T-helper 1 cell treated with Interleukin-12 subunit alpha and Interleukin-12 subunit beta and Interleukin-4 antibody, amounts not matched to agents 30 ng/mL and 1 ng/mL, for 36 hours (primary cell): ENCODE data around the gene LRRC57. TPM values are rescaled to one million over a fixed set of nuclear protein-coding genes. Genes with fewer than 3 reads are reported as not detected.

Experiments used
- intact Hi-C: fragments of 100-400 bp; cut with micrococcal nuclease; formaldehyde crosslinking; loops from one replicate; pipeline ENCODE4 v1.15.1; 2024
- total RNA-seq: library from RNA; stranded (reverse); gene quantifications from 2 replicates; pipeline ENCODE4 v1.2.3, GENCODE V29; 2022

Gene LRRC57
- total RNA-seq, 1 donor from 2014 or later = 26.6 TPM

- intact Hi-C loops = no loop called here
These were observed 5.0 kb upstream of the LRRC57 start for GRCh38 chr15:42553554-42553953.

DNA sequence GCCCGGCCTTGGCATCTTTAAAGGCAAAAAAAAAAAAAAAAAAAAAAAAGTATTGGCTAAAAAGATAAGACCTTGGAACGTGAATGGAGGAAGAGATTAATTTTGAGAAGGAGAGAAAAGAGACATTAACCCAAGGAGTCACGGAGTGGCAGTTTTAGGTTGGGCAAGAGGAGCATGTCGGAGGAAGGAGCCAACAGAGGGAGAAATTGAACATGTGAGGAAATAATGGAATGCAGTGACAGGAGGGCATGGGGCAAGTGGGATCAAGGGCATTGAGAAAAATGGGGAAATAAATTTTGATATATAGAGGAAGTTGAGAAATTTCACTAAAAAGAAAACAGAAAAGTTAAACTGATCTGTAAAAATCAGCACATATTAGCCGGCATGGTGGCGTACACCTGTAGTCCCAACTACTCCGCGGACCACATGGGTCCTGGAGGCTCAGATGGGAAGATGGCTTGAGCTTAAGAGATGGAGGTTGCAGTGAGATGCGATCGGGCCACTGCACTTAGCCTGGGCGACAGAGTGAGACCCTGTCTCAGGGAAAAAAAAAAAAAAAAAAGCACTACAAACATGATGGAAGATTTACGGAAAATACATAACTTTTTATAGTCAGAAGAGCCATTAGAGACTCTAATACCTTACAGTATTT is 1.3 kb upstream of the LRRC57 start:
- intact Hi-C loops = loop anchor here (2.0 to 5.0 kb wide), 4 partner anchors 277 to 1983 kb away; partner anchors contain the start of genes CCDC32, GANC, GOLM2 and RPUSD2

GRCh38 chr15:42549032-42549491 is 469 bp upstream of the LRRC57 start:
- intact Hi-C loops = loop anchor here (2.0 to 5.0 kb wide), 4 partner anchors 276 to 1982 kb away; partner anchors contain the start of genes CCDC32, GANC, GOLM2 and RPUSD2

- intact Hi-C loops = loop anchor here (1.0 to 5.0 kb wide), 10 partner anchors 27 to 1981 kb away; partner anchors contain the start of genes CCDC32, GANC, GOLM2 and RPUSD2
These were observed 710 bp downstream of the LRRC57 start for GRCh38 chr15:42547918-42548248.

DNA sequence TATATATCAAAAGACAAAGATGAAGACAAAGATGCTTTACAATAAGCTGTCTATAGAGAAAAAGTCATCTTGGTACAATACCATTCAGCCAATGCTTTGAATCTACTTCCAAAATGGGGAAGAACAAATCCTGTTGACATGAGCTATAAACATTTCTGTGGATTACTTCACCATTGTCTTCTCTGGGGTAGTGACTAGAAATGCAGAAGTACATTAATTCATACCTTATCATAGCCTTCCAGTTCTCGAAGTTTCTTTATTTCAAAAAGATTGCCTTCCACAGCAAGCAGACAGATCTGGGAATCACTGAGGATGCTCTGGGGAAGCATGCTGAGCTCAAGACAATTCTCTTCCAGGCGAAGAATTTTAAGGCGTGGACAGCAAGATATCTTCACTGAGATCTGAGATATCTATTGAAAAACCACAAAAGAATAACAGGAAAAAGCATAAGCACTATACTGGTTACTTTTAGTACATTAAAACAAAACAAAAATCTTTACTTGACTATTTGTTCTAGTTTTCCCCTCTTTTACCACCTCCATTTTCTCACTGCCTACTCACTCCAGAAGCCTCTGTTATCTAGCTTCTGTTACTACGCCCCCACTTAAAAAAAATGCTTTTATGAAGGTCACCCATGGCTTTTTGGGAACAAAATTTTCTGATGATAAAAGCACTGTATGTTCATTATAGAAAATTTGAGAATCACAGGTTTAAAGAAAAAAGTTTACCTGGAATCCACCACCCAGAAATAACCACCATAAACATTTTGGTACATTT is 3.6 kb downstream of the LRRC57 start:
- intact Hi-C loops = loop anchor here (5.0 kb wide), 2 partner anchors 1742 to 1978 kb away; partner anchors contain the start of genes CCDC32, GOLM2 and RPUSD2

- intact Hi-C loops = no loop called here
These were observed 15.3 kb downstream of the LRRC57 start for GRCh38 chr15:42533246-42533645.

DNA sequence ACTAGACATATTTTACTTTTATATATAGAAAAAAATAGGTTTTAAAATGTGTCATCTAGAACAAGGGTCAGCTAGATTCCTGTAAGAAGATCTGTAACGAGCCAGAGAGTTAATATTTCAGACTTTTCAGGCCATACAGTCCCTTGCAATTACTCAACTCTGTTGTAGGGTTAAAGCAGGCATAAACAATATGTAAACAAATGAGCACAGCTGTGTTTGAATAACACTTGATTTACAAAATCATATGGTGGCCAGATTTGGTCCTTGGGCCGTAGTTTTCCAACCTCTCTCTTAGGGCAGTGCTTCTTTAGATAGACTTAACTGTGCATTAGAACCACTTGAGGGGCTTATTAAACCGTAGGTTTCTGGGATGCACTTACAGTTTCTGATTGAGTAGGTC is 19.6 kb downstream of the LRRC57 start:
- intact Hi-C loops = no loop called here

GRCh38 chr15:42523331-42523730 is 25.3 kb downstream of the LRRC57 start:
- intact Hi-C loops = no loop called here

DNA sequence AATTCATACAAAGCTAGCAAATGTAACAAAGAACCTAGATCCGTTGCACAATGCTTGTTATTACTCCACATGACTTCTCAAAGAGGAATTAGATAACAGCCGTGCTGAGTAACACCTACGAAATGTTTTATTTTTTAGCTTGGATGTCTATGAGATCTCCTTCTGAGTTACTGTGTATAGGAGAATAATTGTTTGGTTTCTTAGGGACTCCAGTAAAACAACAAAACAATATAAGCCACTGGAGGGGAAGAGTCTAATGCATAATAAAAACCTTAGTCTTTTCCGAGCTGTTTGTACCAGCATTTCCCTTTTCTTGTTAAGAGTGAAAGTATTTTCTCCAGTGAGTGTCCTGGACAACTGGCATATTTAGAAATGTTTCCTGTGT is 37.6 kb downstream of the LRRC57 start:
- intact Hi-C loops = no loop called here

DNA sequence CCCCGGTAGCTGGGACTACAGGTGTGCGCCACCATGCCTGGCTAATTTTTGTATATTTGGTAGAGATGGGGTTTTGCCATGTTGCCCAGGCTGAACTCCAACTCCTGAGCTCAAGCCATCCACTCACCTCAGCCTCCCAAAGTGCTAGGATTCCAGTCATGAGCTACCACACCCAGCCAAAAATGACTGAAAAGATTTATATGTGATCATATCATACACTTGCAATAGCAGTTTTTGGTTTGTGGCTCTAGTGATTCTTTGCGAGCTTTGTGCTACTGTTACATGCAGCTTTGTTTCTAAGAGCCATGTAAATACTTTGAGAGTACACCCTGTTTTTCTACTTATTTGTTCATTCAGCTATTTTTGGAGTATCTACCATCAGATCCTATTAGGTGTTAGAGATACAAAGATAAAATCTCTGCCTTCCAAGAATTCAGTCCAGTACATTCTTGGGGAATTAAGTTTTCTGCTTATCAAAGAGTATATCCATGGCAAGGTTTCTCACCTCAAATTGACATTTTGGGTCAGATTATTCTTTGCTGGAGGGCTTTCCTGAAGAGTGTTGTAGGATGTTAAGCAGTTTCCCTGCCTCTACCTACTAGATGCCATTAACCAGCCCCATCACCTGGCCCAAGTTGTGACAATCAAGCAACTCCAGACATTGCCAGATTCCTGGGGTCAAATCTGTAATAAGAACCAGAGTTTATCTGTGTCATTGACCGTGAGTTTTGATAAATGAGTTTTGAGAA is 38.2 kb downstream of the LRRC57 start:
- intact Hi-C loops = no loop called here

GRCh38 chr15:42508263-42508690 is 40.3 kb downstream of the LRRC57 start:
- intact Hi-C loops = no loop called here

- intact Hi-C loops = no loop called here
These were observed 41.1 kb downstream of the LRRC57 start for GRCh38 chr15:42507514-42507913.

DNA sequence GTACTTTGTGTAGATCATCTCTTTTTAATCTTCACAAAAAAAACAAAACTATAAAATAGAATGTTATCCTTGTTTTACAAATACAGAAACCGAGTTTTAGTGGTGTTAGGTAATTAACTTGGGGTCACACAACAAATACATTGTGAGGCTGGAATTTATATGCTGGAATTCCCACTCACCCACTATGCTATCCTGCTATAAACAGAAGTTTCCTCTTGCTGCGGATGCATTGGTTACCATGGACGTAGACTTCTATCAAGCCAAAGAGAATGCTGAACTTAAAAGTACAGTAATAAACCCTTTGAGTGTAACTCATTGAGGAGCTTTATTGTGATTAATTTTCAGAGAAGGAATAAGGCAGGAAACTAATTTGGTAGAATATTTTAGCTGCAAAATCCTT is 44.0 kb downstream of the LRRC57 start:
- intact Hi-C loops = no loop called here

DNA sequence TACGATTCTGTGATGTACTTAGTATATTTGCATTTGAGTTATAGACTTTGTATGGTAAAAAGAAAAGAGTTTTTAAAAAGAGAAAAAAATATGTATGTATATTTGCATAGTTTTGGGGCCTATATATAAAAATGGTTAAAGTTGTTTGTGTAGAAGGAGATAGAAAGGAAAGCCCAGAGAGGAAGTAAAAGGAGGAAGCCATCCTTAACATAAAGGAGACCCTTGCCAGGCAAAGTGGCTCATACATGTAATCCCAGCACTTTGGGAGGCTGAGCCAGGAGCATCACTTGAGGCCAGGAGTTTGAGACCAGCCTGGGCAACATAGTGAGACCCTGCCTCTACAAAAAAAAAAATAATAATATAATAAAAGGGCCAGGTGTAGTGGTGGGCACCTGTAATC is 44.8 kb downstream of the LRRC57 start:
- intact Hi-C loops = no loop called here

DNA sequence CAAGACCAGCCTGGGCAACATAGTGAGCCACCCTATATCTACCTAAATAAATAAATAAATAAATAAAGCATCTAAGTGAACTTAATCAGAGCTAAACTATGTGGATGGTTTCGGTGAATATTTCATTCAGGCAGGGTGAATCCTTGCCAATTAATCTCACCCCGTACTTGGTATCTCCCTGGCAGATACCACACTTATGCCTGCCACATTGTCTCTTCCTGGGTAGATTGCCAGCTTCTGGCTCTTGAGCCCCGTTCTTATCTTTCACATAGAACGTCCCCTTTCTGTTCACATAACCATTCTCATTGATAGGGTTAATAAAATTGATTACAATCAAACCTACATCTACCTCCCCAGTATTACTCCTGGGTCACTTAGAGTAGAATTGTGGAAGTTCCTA is 46.1 kb downstream of the LRRC57 start:
- intact Hi-C loops = no loop called here

DNA sequence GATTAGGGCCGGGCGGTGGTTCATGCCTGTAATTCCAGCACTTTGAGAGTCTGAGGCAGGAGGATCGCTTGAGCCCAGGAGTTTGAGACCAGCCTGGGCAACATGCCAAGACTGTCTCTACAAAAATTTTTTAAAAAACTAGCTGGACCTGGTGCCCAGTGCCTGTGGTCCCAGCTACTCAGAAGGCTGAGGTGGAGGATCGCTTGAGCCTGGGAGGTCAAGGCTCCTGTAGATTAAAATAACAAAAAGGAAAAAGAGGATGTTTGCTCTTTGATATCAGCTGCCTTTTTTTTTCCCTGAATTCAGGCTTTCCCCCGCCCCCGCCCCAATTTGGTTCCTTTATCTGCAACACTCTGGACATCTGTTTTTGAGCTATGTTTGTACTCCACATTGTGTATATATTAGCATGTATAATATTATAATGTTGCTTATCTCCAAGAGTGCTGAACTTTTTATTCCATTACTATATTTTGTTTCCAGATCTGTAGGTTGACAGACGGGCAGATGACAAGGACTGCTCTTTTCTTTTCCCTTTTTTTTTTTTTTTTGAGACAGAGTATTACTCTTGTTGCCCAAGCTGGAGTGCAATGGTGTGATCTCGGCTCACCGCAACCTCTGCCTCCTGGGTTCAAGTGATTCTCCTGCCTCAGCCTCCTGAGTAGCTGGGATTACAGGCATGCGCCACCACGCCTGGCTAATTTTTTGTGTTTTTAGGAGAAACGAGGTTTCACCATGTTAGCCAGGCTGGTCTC is 48.6 kb downstream of the LRRC57 start:
- intact Hi-C loops = loop anchor here (10.0 kb wide), 3 partner anchors 605 to 1785 kb away; partner anchors contain the start of genes GOLM2, PDIA3 and UBR1

DNA sequence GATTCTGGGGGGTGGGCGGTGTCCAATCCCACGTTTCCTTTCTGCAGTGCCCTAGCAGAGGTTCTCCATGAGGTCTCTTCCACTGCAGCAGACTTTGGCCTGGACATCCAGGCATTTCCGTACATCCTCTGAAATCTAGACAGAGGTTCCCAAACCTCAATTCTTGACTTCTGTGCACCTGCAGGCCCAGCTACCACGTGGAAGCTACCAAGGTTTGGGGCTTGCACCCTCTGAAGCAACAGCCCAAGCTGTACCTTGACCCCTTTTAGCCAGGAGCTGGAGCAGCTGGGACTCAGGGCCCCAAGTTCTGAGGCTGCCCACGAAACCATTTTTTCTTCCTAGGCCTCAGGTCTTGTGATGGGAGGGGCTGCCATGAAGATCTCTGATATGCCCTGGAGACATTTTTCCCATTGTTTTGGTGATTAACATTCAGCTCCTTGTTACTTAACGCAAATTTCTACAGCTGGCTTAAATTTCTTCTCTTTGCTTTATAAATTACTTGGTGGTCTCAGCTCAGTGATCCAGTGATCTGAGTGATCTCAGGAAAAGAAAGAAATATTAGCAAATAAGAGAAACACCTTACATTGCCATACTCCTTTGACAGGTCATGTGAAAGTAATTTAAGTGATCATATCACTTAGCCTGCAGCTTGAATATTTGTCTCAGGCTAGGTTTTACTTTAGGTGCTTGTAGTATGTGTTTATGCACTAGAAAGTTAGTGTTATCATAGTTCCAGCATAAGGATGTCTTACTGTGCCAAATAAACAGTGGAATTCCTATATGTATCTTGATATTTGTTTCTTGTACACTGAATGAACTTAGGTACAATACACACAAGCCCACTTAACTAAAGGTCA is 50.2 kb downstream of the LRRC57 start:
- intact Hi-C loops = loop anchor here (10.0 kb wide), 3 partner anchors 606 to 1786 kb away; partner anchors contain the start of genes GOLM2, PDIA3 and UBR1

GRCh38 chr15:42495361-42496212 is 53.0 kb downstream of the LRRC57 start, which contains the start of gene SNAP23:
Gene SNAP23, plus strand, starts transcription at chr15:42495634. Its CDS starts 16,213 bp downstream, at chr15:42511847.
- intact Hi-C loops = loop anchor here (1.0 to 10.0 kb wide), 8 partner anchors 53 to 1789 kb away; partner anchors contain the start of genes GANC, GOLM2, HAUS2 and LRRC57

GRCh38 chr15:42494998-42495360 is 53.6 kb downstream of the LRRC57 start:
- intact Hi-C loops = loop anchor here (1.0 to 10.0 kb wide), 9 partner anchors 53 to 1790 kb away; partner anchors contain the start of genes GANC, GOLM2, HAUS2 and LRRC57
